ENCODE data around the gene SIRT4. TPM values are rescaled to one million over a fixed set of nuclear protein-coding genes. Genes with fewer than 3 reads are reported as not detected.

The SIRT4 gene
- total and polyA plus RNA-seq, 2 of the 8 experiments (the other 6 are each of a cell fraction or from before 2014, with no cell fraction given) = 3.8 to 4.1 TPM

DNA sequence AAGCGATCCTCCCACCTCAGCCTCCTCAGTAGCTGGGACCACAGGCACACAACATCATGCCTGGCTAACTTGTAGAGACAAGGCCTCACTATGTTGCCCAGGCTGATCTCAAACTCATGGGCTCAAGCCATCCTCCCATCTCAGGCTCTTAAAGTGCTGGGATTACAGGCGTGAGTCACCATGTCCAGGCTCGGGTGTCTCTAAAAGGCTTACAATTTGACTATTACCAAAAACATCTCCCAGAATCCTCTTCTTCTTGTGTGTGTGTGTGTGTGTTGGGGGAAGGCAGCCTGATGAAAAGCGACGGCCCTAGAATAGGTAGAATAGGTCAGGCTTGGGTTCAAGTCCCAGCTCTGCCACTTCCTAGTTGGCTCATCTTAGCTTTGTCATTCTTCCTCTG, 50.0 kb downstream of the SIRT4 start (continued):
- TF ChIP-seq, protein P1, sequence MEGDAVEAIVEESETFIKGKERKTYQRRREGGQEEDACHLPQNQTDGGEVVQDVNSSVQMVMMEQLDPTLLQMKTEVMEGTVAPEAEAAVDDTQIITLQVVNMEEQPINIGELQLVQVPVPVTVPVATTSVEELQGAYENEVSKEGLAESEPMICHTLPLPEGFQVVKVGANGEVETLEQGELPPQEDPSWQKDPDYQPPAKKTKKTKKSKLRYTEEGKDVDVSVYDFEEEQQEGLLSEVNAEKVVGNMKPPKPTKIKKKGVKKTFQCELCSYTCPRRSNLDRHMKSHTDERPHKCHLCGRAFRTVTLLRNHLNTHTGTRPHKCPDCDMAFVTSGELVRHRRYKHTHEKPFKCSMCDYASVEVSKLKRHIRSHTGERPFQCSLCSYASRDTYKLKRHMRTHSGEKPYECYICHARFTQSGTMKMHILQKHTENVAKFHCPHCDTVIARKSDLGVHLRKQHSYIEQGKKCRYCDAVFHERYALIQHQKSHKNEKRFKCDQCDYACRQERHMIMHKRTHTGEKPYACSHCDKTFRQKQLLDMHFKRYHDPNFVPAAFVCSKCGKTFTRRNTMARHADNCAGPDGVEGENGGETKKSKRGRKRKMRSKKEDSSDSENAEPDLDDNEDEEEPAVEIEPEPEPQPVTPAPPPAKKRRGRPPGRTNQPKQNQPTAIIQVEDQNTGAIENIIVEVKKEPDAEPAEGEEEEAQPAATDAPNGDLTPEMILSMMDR (IDR thresholded peaks at IDR 0.05; ENCODE audit: control extremely low read depth in 1 of 3, insufficient read depth in 1 of 3, low read depth in 1 of 3, low read length in 3 of 3) = no peak
- no peak for TF ChIP-seq GABPA (IDR thresholded peaks at IDR 0.05; ENCODE audit: borderline replicate concordance, insufficient read depth, low read length)
- TF ChIP-seq NANOG (IDR thresholded peaks at IDR 0.05; ENCODE audit: insufficient read depth, low read depth, low read length, poor library complexity, severe bottlenecking) = no peak
- TF ChIP-seq CBX5 (IDR thresholded peaks at IDR 0.05; ENCODE audit: low read depth, low read length) = no peak
- TF ChIP-seq JUN (IDR thresholded peaks at IDR 0.05; ENCODE audit: low read depth, low read length) = no peak
- no peak for TF ChIP-seq KDM1A (IDR thresholded peaks at IDR 0.05; ENCODE audit: borderline replicate concordance, low read length)
- no peak for TF ChIP-seq CEBPB (IDR thresholded peaks at IDR 0.05; ENCODE audit: low read depth, low read length)
- no peak for TF ChIP-seq SIRT6 (IDR thresholded peaks at IDR 0.05; ENCODE audit: low read length)
- TF ChIP-seq CHD1 (IDR thresholded peaks at IDR 0.05; ENCODE audit: low read depth, low read length) = no peak

Measured in H1 (cell line).